ENCODE measurements around the gene UBE2E3. TPM values are rescaled to one million over a fixed set of nuclear protein-coding genes. Genes with fewer than 3 reads are reported as not detected.
"Not testable (repeated sequence)": the region's sequence is repeated elsewhere in the genome, so short reads cannot be mapped to it uniquely, and the experiment has no call there.

Gene UBE2E3
- total RNA-seq, 5 donors from 2014 or later (not counting 1 experiment from before 2014, with no cell fraction given), result 21.2 to 25.2 (median 21.3) TPM

GRCh38 chr2:181025004-181025403, 44.6 kb downstream of the UBE2E3 start:
- peaks cover 0 to 7% (median 5%) of the 10 kb centered on the region in 3 donors for H3K9me3 Mint-ChIP-seq
- ATAC-seq (replicated peaks in 1 of 4) (no peak), DNase-seq (no peak)
- POLR2A ChIA-PET, result no interaction called here
- H3K36me3 Mint-ChIP-seq, result no peaks in the 10 kb centered on the region
- H3K27me3 Mint-ChIP-seq, result no peaks in the 10 kb centered on the region
- no peaks in the 10 kb centered on the region for H3K9me3 ChIP-seq
- H3K4me3 ChIP-seq (ENCODE audit: control insufficient read depth in 1 of 2, extremely low read depth in 1 of 2, low read length in 1 of 2), result no peak overlapping the region
- H3K4me3 Mint-ChIP-seq, result no peak overlapping the region
- H3K4me1 Mint-ChIP-seq, result peaks cover 18 to 36% (median 21%) of the 10 kb centered on the region in 3 donors
- H3K36me3 ChIP-seq (ENCODE audit: control insufficient read depth in 2 of 2, extremely low read depth in 1 of 2, insufficient read depth in 1 of 2, low read length in 1 of 2), result no peaks in the 10 kb centered on the region
- H3K27ac Mint-ChIP-seq, result no peak overlapping the region
- CTCF ChIA-PET, result no interaction called here
- no peak overlapping the region for H3K27ac ChIP-seq (ENCODE audit: low read length)
- H3K4me1 ChIP-seq (ENCODE audit: control insufficient read depth in 1 of 2, extremely low read depth in 1 of 2, insufficient read depth in 2 of 2, low read length in 2 of 2), result no peaks in the 10 kb centered on the region
- H3K27me3 ChIP-seq (replicated peaks in 1 of 2; ENCODE audit: control insufficient read depth in 2 of 2, extremely low read depth in 1 of 2, insufficient read depth in 2 of 2, low read length in 1 of 2), result no peaks in the 10 kb centered on the region
- no CpG with 5 or more reads among the region's 3 CpGs for WGBS (ENCODE audit: insufficient coverage)

GRCh38 chr2:181036445-181036844, 56.0 kb downstream of the UBE2E3 start:
- ChIA-PET CTCF (no interaction called here), POLR2A (no interaction called here)
- Histone ChIP-seq H3K4me1 (ENCODE audit: control insufficient read depth in 1 of 2, extremely low read depth in 1 of 2, insufficient read depth in 2 of 2, low read length in 2 of 2) (peaks cover 0 to 2% of the 10 kb centered on the region in 2 experiments), H3K4me3 (ENCODE audit: control insufficient read depth in 1 of 2, extremely low read depth in 1 of 2, low read length in 1 of 2) (no peak overlapping the region), H3K27ac (ENCODE audit: low read length) (no peak overlapping the region), H3K9me3 (no peaks in the 10 kb centered on the region), H3K27me3 (replicated peaks in 1 of 2; ENCODE audit: control insufficient read depth in 2 of 2, extremely low read depth in 1 of 2, insufficient read depth in 2 of 2, low read length in 1 of 2) (no peaks in the 10 kb centered on the region), H3K36me3 (ENCODE audit: control insufficient read depth in 2 of 2, extremely low read depth in 1 of 2, insufficient read depth in 1 of 2, low read length in 1 of 2) (no peaks in the 10 kb centered on the region)
- ATAC-seq (replicated peaks in 1 of 4) (no peak), DNase-seq (no peak)
- WGBS (ENCODE audit: insufficient coverage), result no CpG with 5 or more reads among the region's 2 CpGs
- peaks cover 7% of the 10 kb centered on the region for H3K36me3 Mint-ChIP-seq
- H3K9me3 Mint-ChIP-seq, result no peaks in the 10 kb centered on the region
- no peaks in the 10 kb centered on the region for H3K27me3 Mint-ChIP-seq
- H3K4me1 Mint-ChIP-seq, result peaks cover 19 to 30% (median 20%) of the 10 kb centered on the region in 3 donors
- H3K27ac Mint-ChIP-seq, result no peak overlapping the region
- H3K4me3 Mint-ChIP-seq, result no peak overlapping the region

DNA sequence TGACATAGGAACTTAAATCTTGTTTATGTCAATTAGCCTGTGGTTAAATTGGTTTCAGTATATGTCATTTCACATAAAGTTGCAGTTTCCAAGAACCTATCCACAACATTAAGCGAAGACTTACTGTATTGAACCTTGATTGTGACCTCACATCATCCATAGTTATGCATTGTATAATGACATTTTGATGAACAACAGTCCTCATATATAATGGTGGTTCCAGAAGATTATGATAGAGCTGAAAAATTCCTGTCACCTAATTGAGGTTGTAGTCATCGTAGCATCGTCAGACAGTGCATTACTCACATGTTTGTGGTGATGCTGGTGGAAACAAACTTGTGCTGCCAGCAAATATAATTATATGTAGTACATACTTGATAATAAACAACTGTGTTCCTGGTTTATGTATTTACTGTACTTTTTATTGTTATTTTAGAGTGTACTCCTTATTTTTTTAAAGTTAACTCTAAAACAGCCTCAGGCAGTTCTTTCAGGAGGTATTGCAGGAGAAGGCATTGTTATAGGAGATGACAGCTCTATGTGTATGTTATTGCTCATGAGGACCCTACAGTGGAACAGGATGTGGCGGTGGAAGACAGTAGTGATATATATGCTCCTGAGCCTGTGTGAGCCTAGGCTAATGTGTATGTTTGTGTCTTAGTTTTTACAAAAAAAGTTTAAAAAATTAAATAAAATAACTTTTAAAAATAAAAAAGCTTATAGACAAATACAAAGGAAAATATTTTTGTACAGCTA, 56.6 kb downstream of the UBE2E3 start:
- Histone ChIP-seq H3K4me3 (ENCODE audit: control insufficient read depth in 1 of 2, extremely low read depth in 1 of 2, low read length in 1 of 2) (no peak overlapping the region), H3K9me3 (no peaks in the 10 kb centered on the region), H3K4me1 (ENCODE audit: control insufficient read depth in 1 of 2, extremely low read depth in 1 of 2, insufficient read depth in 2 of 2, low read length in 2 of 2) (peaks cover 0 to 2% of the 10 kb centered on the region in 2 experiments), H3K27me3 (replicated peaks in 1 of 2; ENCODE audit: control insufficient read depth in 2 of 2, extremely low read depth in 1 of 2, insufficient read depth in 2 of 2, low read length in 1 of 2) (no peaks in the 10 kb centered on the region), H3K36me3 (ENCODE audit: control insufficient read depth in 2 of 2, extremely low read depth in 1 of 2, insufficient read depth in 1 of 2, low read length in 1 of 2) (no peaks in the 10 kb centered on the region), H3K27ac (ENCODE audit: low read length) (no peak overlapping the region)
- H3K27ac Mint-ChIP-seq, result no peak overlapping the region
- WGBS (ENCODE audit: insufficient coverage), result no CpG with 5 or more reads among the region's 4 CpGs
- H3K4me1 Mint-ChIP-seq, result peaks cover 16 to 30% (median 20%) of the 10 kb centered on the region in 3 donors
- DNase-seq (peak in 1 of 35 experiments; percentile 3), ATAC-seq (replicated peaks in 1 of 4) (peak in 1 of 4 experiments; percentile 55)
- CTCF ChIA-PET, result interaction anchor here in 1 of 2 donors (0.7 kb wide), 1 partner anchor 681 kb away, joined by 3 read pairs; no protein-coding TSS in a partner anchor
- H3K36me3 Mint-ChIP-seq, result peaks cover 7% of the 10 kb centered on the region
- POLR2A ChIA-PET, result no interaction called here
- H3K27me3 Mint-ChIP-seq, result no peaks in the 10 kb centered on the region
- H3K9me3 Mint-ChIP-seq, result no peaks in the 10 kb centered on the region
- no peak overlapping the region for H3K4me3 Mint-ChIP-seq

DNA sequence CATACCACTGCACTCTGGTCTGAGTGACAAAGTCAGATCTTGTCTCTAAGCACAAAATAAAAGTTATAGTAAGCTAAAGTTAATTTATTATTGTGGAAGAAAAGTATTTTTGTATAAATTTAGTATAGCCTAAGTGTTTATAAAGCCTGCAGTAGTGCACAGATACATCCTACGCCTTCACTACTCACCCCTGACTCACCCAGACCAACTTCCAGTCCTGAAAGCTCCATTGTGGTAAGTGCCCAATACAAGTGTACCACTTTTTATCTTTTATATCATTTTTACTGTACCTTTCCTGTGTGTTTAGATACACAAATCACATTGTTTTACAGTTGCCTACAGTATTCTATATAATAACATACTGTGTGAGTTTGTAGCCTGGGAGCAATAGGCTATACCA, 57.5 kb downstream of the UBE2E3 start:
- no peaks in the 10 kb centered on the region for H3K9me3 Mint-ChIP-seq
- Histone ChIP-seq H3K36me3 (ENCODE audit: control insufficient read depth in 2 of 2, extremely low read depth in 1 of 2, insufficient read depth in 1 of 2, low read length in 1 of 2) (no peaks in the 10 kb centered on the region), H3K9me3 (no peaks in the 10 kb centered on the region), H3K27ac (ENCODE audit: low read length) (no peak overlapping the region), H3K4me1 (ENCODE audit: control insufficient read depth in 1 of 2, extremely low read depth in 1 of 2, insufficient read depth in 2 of 2, low read length in 2 of 2) (peaks cover 0 to 2% of the 10 kb centered on the region in 2 experiments), H3K4me3 (ENCODE audit: control insufficient read depth in 1 of 2, extremely low read depth in 1 of 2, low read length in 1 of 2) (no peak overlapping the region), H3K27me3 (replicated peaks in 1 of 2; ENCODE audit: control insufficient read depth in 2 of 2, extremely low read depth in 1 of 2, insufficient read depth in 2 of 2, low read length in 1 of 2) (no peaks in the 10 kb centered on the region)
- no peak overlapping the region for H3K4me3 Mint-ChIP-seq
- H3K36me3 Mint-ChIP-seq, result peaks cover 2% of the 10 kb centered on the region
- H3K27me3 Mint-ChIP-seq, result no peaks in the 10 kb centered on the region
- ATAC-seq (replicated peaks in 1 of 4) (no peak), DNase-seq (no peak)
- H3K4me1 Mint-ChIP-seq, result peaks cover 16 to 30% (median 20%) of the 10 kb centered on the region in 3 donors
- ChIA-PET POLR2A (interaction anchor here in 1 of 2 donors (0.6 kb wide), 1 partner anchor 35 kb away, joined by 4 read pairs; no protein-coding TSS in a partner anchor), CTCF (no interaction called here)
- WGBS (ENCODE audit: insufficient coverage), result 100% methylated on average over 1 of the region's 1 CpG
- no peak overlapping the region for H3K27ac Mint-ChIP-seq

GRCh38 chr2:181038796-181039195, 58.4 kb downstream of the UBE2E3 start:
- Histone ChIP-seq H3K27me3 (replicated peaks in 1 of 2; ENCODE audit: control insufficient read depth in 2 of 2, extremely low read depth in 1 of 2, insufficient read depth in 2 of 2, low read length in 1 of 2) (no peaks in the 10 kb centered on the region), H3K27ac (ENCODE audit: low read length) (no peak overlapping the region), H3K9me3 (no peaks in the 10 kb centered on the region), H3K4me1 (ENCODE audit: control insufficient read depth in 1 of 2, extremely low read depth in 1 of 2, insufficient read depth in 2 of 2, low read length in 2 of 2) (peaks cover 0 to 2% of the 10 kb centered on the region in 2 experiments), H3K36me3 (ENCODE audit: control insufficient read depth in 2 of 2, extremely low read depth in 1 of 2, insufficient read depth in 1 of 2, low read length in 1 of 2) (no peaks in the 10 kb centered on the region), H3K4me3 (ENCODE audit: control insufficient read depth in 1 of 2, extremely low read depth in 1 of 2, low read length in 1 of 2) (no peak overlapping the region)
- Mint-ChIP-seq H3K27ac (no peak overlapping the region), H3K4me1 (peaks cover 19 to 32% (median 22%) of the 10 kb centered on the region in 3 donors), H3K4me3 (no peak overlapping the region), H3K27me3 (no peaks in the 10 kb centered on the region), H3K9me3 (no peaks in the 10 kb centered on the region), H3K36me3 (no peaks in the 10 kb centered on the region)
- CTCF ChIA-PET, result interaction anchor here in 1 of 2 donors (0.5 to 1.0 kb wide), 3 partner anchors 24 to 1341 kb away, joined by 3 to 6 read pairs (median 3); no protein-coding TSS in a partner anchor
- WGBS (ENCODE audit: insufficient coverage), result no CpG with 5 or more reads among the region's 4 CpGs
- no peak for ATAC-seq (replicated peaks in 1 of 4)
- POLR2A ChIA-PET, result interaction anchor here in 1 of 2 donors (0.6 kb wide), 1 partner anchor 34 kb away, joined by 4 read pairs; no protein-coding TSS in a partner anchor
- no peak for DNase-seq

- not testable (repeated sequence) for H3K27ac ChIP-seq (ENCODE audit: low read length); H3K27me3 ChIP-seq (replicated peaks in 1 of 2; ENCODE audit: control insufficient read depth in 2 of 2, extremely low read depth in 1 of 2, insufficient read depth in 2 of 2, low read length in 1 of 2); H3K27ac Mint-ChIP-seq; H3K36me3 Mint-ChIP-seq; H3K9me3 Mint-ChIP-seq; DNase-seq; H3K9me3 ChIP-seq; ATAC-seq (replicated peaks in 1 of 4); H3K27me3 Mint-ChIP-seq; H3K4me3 Mint-ChIP-seq; H3K36me3 ChIP-seq (ENCODE audit: control insufficient read depth in 2 of 2, extremely low read depth in 1 of 2, insufficient read depth in 1 of 2, low read length in 1 of 2); H3K4me3 ChIP-seq (ENCODE audit: control insufficient read depth in 1 of 2, extremely low read depth in 1 of 2, low read length in 1 of 2)
- ChIA-PET CTCF (interaction anchor here in 1 of 2 donors (0.6 to 1.3 kb wide), 3 partner anchors 14 to 57 kb away, joined by 3 to 12 read pairs (median 6); no protein-coding TSS in a partner anchor), POLR2A (interaction anchor here in 1 of 2 donors (0.7 kb wide), 1 partner anchor 20 kb away, joined by 5 read pairs; no protein-coding TSS in a partner anchor)
- H3K4me1 ChIP-seq (ENCODE audit: control insufficient read depth in 1 of 2, extremely low read depth in 1 of 2, insufficient read depth in 2 of 2, low read length in 2 of 2), result peaks cover 0 to 11% of the 10 kb centered on the region in 2 experiments
- 96% methylated on average over 5 of the region's 11 CpGs for WGBS (ENCODE audit: insufficient coverage)
- peaks cover 21 to 35% (median 32%) of the 10 kb centered on the region in 3 donors for H3K4me1 Mint-ChIP-seq
Measured at GRCh38 chr2:181040839-181041238, 60.4 kb downstream of the UBE2E3 start.
